ENCODE data around the gene AP1B1.
"Not testable (repeated sequence)": the region's sequence is repeated elsewhere in the genome, so short reads cannot be mapped to it uniquely, and the experiment has no call there.

The AP1B1 gene

GRCh38 chr22:29348956-29349355, 39.4 kb downstream of the AP1B1 start:
- DNase-seq (ENCODE audit: low read depth): no peak

- DNase-seq (ENCODE audit: low read depth): no peak
Measured at GRCh38 chr22:29348041-29348440, 40.3 kb downstream of the AP1B1 start.

- no peak for DNase-seq (ENCODE audit: low read depth)
Measured at GRCh38 chr22:29346659-29347058, 41.7 kb downstream of the AP1B1 start.

- no peak for DNase-seq (ENCODE audit: low read depth)
Measured at GRCh38 chr22:29345932-29346331, 42.4 kb downstream of the AP1B1 start.

- not testable (repeated sequence) for DNase-seq (ENCODE audit: low read depth)
Measured at GRCh38 chr22:29344889-29345288, 43.5 kb downstream of the AP1B1 start.

GRCh38 chr22:29344137-29344536, 44.2 kb downstream of the AP1B1 start:
- DNase-seq (ENCODE audit: low read depth): no peak

GRCh38 chr22:29343313-29343805, 45.0 kb downstream of the AP1B1 start:
- DNase-seq (ENCODE audit: low read depth): no peak

GRCh38 chr22:29342577-29343312, 45.6 kb downstream of the AP1B1 start:
- DNase-seq (ENCODE audit: low read depth): no peak

- DNase-seq (ENCODE audit: low read depth): no peak
Measured at GRCh38 chr22:29342177-29342576, 46.2 kb downstream of the AP1B1 start.

- no peak for DNase-seq (ENCODE audit: low read depth)
Measured at GRCh38 chr22:29341849-29342127, 46.6 kb downstream of the AP1B1 start.

GRCh38 chr22:29341056-29341848, 47.1 kb downstream of the AP1B1 start:
- no peak for DNase-seq (ENCODE audit: low read depth)

- DNase-seq (ENCODE audit: low read depth): no peak
Measured at GRCh38 chr22:29340566-29340965, 47.8 kb downstream of the AP1B1 start.

- DNase-seq (ENCODE audit: low read depth): no peak
Measured at GRCh38 chr22:29339381-29340235, 48.8 kb downstream of the AP1B1 start.

- DNase-seq (ENCODE audit: low read depth): no peak
Measured at GRCh38 chr22:29338398-29338797, 50.0 kb downstream of the AP1B1 start.

GRCh38 chr22:29337631-29338284, 50.6 kb downstream of the AP1B1 start:
- DNase-seq (ENCODE audit: low read depth): no peak

- DNase-seq (ENCODE audit: low read depth): no peak
Measured at GRCh38 chr22:29336751-29337490, 51.4 kb downstream of the AP1B1 start.

GRCh38 chr22:29335656-29336055, 52.7 kb downstream of the AP1B1 start:
- DNase-seq (ENCODE audit: low read depth): no peak

GRCh38 chr22:29334696-29335344, 53.5 kb downstream of the AP1B1 start:
- no peak for DNase-seq (ENCODE audit: low read depth)

GRCh38 chr22:29334148-29334547, 54.2 kb downstream of the AP1B1 start:
- DNase-seq (ENCODE audit: low read depth): no peak

GRCh38 chr22:29332886-29333496, 55.4 kb downstream of the AP1B1 start:
- DNase-seq (ENCODE audit: low read depth): no peak
